SJCRH30 (cell line): ENCODE data around the gene GPR137C. TPM values are rescaled to one million over a fixed set of nuclear protein-coding genes. Genes with fewer than 3 reads are reported as not detected.

Source experiments
- DNase-seq, 2 experiments: peaks; one replicate each; pipeline ENCODE4 v3.0.0-alpha.2; 2015 to 2020
- H3K27ac ChIP-seq: fragments of 250-450 bp; sonication (Bioruptor Pico); 2 replicates; pipeline ENCODE4 v1.5.1; 2020; ENCODE audit warnings: mild to moderate bottlenecking, moderate library complexity
- H3K27me3 ChIP-seq: fragments of 250-450 bp; sonication (Bioruptor Pico); 2 replicates; pipeline ENCODE4 v1.5.1; 2020; ENCODE audit warnings: mild to moderate bottlenecking, moderate library complexity
- H3K36me3 ChIP-seq: fragments of 250-450 bp; sonication (Bioruptor Pico); 2 replicates; pipeline ENCODE4 v1.5.1; 2020; ENCODE audit warnings: mild to moderate bottlenecking, moderate library complexity
- H3K4me1 ChIP-seq: fragments of 250-450 bp; sonication (Bioruptor Pico); 2 replicates; pipeline ENCODE4 v1.5.1; 2020; ENCODE audit warnings: mild to moderate bottlenecking, moderate library complexity
- H3K4me3 ChIP-seq: fragments of 250-450 bp; sonication (Bioruptor Pico); 2 replicates; pipeline ENCODE4 v1.5.1; 2020; ENCODE audit warnings: mild to moderate bottlenecking, moderate library complexity
- H3K9me3 ChIP-seq: fragments of 250-450 bp; sonication (Bioruptor Pico); replicated peaks from 2 replicates; pipeline ENCODE4 v1.5.1; 2020; ENCODE audit warnings: mild to moderate bottlenecking, moderate library complexity
- total RNA-seq: library from RNA; depleted of rRNA; stranded (reverse); fragments of >200 nt; shearing (Covaris generic); gene quantifications from 2 replicates; pipeline ENCODE4 v1.2.3, GENCODE V29; 2014; rRNA removed

Gene GPR137C
- total RNA-seq, 1 experiment from 2014 or later: 2.7 TPM

DNA sequence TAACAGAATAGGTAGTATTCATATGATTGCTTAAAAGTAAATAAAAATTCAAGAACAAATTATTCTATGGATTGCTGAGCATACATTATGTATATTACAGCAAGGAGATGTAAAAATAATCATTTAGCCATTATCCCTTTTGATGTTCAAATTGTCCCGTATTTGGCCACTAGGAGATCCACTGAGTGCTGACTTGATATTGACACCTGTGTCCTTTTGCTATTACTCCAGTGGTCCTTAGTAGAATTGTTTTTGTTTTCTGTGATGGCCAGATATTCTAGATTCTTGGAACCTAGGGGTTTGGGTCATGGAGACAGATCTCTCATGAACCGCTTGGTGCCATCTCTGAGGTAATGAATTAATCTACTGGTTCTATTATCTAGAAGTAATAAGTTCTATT, 126.0 kb downstream of the GPR137C start:
- no peak for DNase-seq

GRCh38 chr14:52683985-52684520, 131.4 kb downstream of the GPR137C start:
- DNase-seq: no peak
- peaks cover 4% of the 10 kb centered on the region; the same call in 1 of the 2 replicates for H3K36me3 ChIP-seq

More for the DNA sequence above, 126.0 kb downstream of the GPR137C start:
- Histone ChIP-seq H3K9me3 (no peaks in the 10 kb centered on the region), H3K27ac (no peak overlapping the region), H3K4me1 (no peaks in the 10 kb centered on the region), H3K4me3 (no peak overlapping the region), H3K36me3 (peaks cover 15% of the 10 kb centered on the region; the same call in 1 of the 2 replicates), H3K27me3 (no peaks in the 10 kb centered on the region)

GRCh38 chr14:52686176-52686575, 133.5 kb downstream of the GPR137C start:
- Histone ChIP-seq H3K36me3 (peaks cover 4% of the 10 kb centered on the region; the same call in 1 of the 2 replicates), H3K4me1 (no peaks in the 10 kb centered on the region), H3K4me3 (no peak overlapping the region), H3K27ac (no peak overlapping the region), H3K9me3 (no peaks in the 10 kb centered on the region), H3K27me3 (no peaks in the 10 kb centered on the region)
- DNase-seq: no peak

More at GRCh38 chr14:52683985-52684520, 131.4 kb downstream of the GPR137C start:
- H3K9me3 ChIP-seq: no peaks in the 10 kb centered on the region
- no peak overlapping the region for H3K4me3 ChIP-seq
- no peak overlapping the region for H3K27ac ChIP-seq
- H3K4me1 ChIP-seq: no peaks in the 10 kb centered on the region
- H3K27me3 ChIP-seq: no peaks in the 10 kb centered on the region

Other genes starting within 250 kb of the GPR137C start
- 0.36 and 0.43 TPM in 2 replicates for gene PTGER2, start 238.5 kb upstream of the GPR137C start, total RNA-seq
- gene TXNDC16, start 331 bp upstream of the GPR137C start, total RNA-seq: 7.9 and 10.3 TPM in 2 replicates
- gene ERO1A, start 142.7 kb downstream of the GPR137C start, total RNA-seq: 67.3 and 73.3 TPM in 2 replicates
- 136 and 156 TPM in 2 replicates for gene PSMC6, start 154.4 kb downstream of the GPR137C start, total RNA-seq
- 12.0 and 12.8 TPM in 2 replicates for gene STYX, start 177.3 kb downstream of the GPR137C start, total RNA-seq
- 16.6 and 17.9 TPM in 2 replicates for gene GNPNAT1, start 238.8 kb downstream of the GPR137C start, total RNA-seq